Activated CD4-positive, alpha-beta T cell treated with anti-CD3 and anti-CD28 coated beads for 36 hours (primary cell): ENCODE measurements around the gene S100A13. TPM values are rescaled to one million over a fixed set of nuclear protein-coding genes. Genes with fewer than 3 reads are reported as not detected.

ENCODE experiments used
- ATAC-seq: fragments of 200-7000 bp; cut with Tn5 transposase; one replicate; pipeline ENCODE4 v1.10.0; 2021; ENCODE audit warnings: mild to moderate bottlenecking, moderate library complexity
- CTCF ChIA-PET: fragments of 350-600 bp; sonication (Branson Sonifier 250); formaldehyde crosslinking; loops from one replicate; lab custom pipeline; 2021; ENCODE audit warnings: antibody characterized with exemption; lab: Charles Lee
- POLR2A ChIA-PET: fragments of 350-600 bp; sonication (Branson Sonifier 250); formaldehyde crosslinking; loops from one replicate; lab custom pipeline; 2021; ENCODE audit warnings: antibody characterized with exemption, inconsistent platforms; lab: Charles Lee
- DNase-seq: peaks from one replicate; pipeline ENCODE4 v3.0.0-alpha.2; 2020
- H3K27ac Mint-ChIP-seq: one replicate; pipeline ENCODE4 v1.8.0; 2021; ENCODE audit warnings: mixed read lengths
- H3K27me3 Mint-ChIP-seq: one replicate; pipeline ENCODE4 v1.8.0; 2021; ENCODE audit warnings: mixed read lengths
- H3K36me3 Mint-ChIP-seq: one replicate; pipeline ENCODE4 v1.8.0; 2021; ENCODE audit warnings: low read depth, mixed read lengths
- H3K4me1 Mint-ChIP-seq: one replicate; pipeline ENCODE4 v1.8.0; 2021; ENCODE audit warnings: mixed read lengths
- H3K4me3 Mint-ChIP-seq: one replicate; pipeline ENCODE4 v1.8.0; 2021; ENCODE audit warnings: mild to moderate bottlenecking, moderate library complexity, mixed read lengths
- H3K9me3 Mint-ChIP-seq: one replicate; pipeline ENCODE4 v1.8.0; 2021; ENCODE audit warnings: low read depth, mixed read lengths
- intact Hi-C, 2 experiments: fragments of 100-400 bp; cut with DNase I in 1 of 2; cut with micrococcal nuclease in 1 of 2; formaldehyde crosslinking; loops; one replicate each; pipeline versions ENCODE4 v1.14.2 to v1.15.1; 2022 to 2024; cut with DNase I, micrococcal nuclease
- total RNA-seq, 2 experiments: library from RNA; stranded (reverse); gene quantifications; one replicate each; pipeline ENCODE4 v1.2.3, GENCODE V29; 2021

S100A13 gene
- total RNA-seq, 2 experiments from 2014 or later, result 5.4 TPM

- DNase-seq (no peak), ATAC-seq (no peak)
- Mint-ChIP-seq H3K36me3 (peaks cover 64% of the 10 kb centered on the region), H3K27me3 (no peaks in the 10 kb centered on the region), H3K9me3 (no peaks in the 10 kb centered on the region), H3K4me1 (peaks cover 15% of the 10 kb centered on the region), H3K4me3 (no peak overlapping the region), H3K27ac (no peak overlapping the region)
- ChIA-PET CTCF (no interaction called here), POLR2A (interaction anchor here (0.6 to 0.7 kb wide), 2 partner anchors 9 to 204 kb away, joined by 3 read pairs; no protein-coding TSS in a partner anchor)
- intact Hi-C loops, result no loop called here
Measured at GRCh38 chr1:153662269-153662668, 35.0 kb upstream of the S100A13 start.

DNA sequence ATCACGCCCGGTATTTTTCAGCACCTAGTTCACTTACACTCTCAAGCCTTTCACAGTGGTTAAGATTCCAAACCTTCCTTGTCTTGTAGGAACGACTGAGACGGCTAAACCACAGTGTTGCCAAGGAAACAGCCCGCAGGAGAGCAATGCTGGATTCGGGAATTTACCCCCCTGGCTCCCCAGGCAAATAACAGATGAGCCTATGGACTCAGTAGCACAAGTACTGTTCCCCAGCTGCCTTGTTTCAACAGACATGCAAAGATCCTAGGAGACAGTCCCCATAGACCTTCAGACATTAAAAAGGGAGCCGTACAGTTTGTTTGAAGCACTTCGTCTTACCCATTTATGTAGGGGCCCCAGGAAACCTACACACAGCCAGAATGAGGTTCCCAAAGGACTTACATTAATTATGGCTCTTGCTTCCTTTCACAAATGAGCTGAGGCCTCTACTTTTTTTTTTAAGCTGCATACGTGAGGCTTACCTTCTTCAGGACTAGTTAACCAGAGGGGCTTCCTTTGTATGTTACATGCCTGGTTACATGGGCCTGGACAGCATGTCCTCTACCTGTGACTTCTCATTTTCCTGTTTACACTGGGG is 33.9 kb upstream of the S100A13 start:
- no peak for ATAC-seq
- H3K27ac Mint-ChIP-seq, result peak overlapping the region; percentile 29
- H3K4me3 Mint-ChIP-seq, result no peak overlapping the region
- DNase-seq, result no peak
- POLR2A ChIA-PET, result interaction anchor here (0.6 kb wide), 1 partner anchor 112 kb away, joined by 3 read pairs; no protein-coding TSS in a partner anchor
- H3K4me1 Mint-ChIP-seq, result peaks cover 13% of the 10 kb centered on the region
- H3K9me3 Mint-ChIP-seq, result no peaks in the 10 kb centered on the region
- intact Hi-C loops, result no loop called here
- H3K27me3 Mint-ChIP-seq, result no peaks in the 10 kb centered on the region
- CTCF ChIA-PET, result no interaction called here
- H3K36me3 Mint-ChIP-seq, result peaks cover 54% of the 10 kb centered on the region

DNA sequence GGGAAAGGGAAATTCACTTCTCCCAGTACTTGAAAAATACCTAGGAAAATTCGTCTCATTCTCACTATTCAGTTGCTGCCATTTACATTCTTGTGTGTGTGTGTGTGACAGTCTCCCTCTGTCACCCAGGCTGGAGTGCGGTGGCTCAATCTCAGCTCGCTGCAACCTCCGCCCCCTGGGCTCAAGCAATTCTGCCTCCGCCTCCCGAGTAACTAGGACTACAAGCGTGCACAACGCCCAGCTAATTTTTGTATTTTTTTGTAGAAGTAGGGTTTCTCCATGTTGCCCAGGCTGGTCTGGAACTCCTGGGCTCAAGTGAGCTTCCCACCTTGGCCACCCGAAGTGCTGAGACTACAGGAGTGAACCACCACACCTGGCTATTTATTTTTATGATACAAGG is 32.4 kb upstream of the S100A13 start:
- CTCF ChIA-PET, result interaction anchor here (0.6 to 1.4 kb wide), 5 partner anchors 17 to 149 kb away, joined by 3 to 5 read pairs (median 4); no protein-coding TSS in a partner anchor
- Mint-ChIP-seq H3K4me1 (peaks cover 13% of the 10 kb centered on the region), H3K4me3 (peak overlapping the region; percentile 95), H3K9me3 (no peaks in the 10 kb centered on the region), H3K36me3 (peaks cover 43% of the 10 kb centered on the region), H3K27ac (peak overlapping the region; percentile 90), H3K27me3 (no peaks in the 10 kb centered on the region)
- POLR2A ChIA-PET, result interaction anchor here (0.6 to 1.4 kb wide), 8 partner anchors 9 to 331 kb away, joined by 3 to 9 read pairs (median 4); partner anchors contain the start of genes CHTOP, JTB and RPS27
- DNase-seq, result no peak
- no peak for ATAC-seq
- intact Hi-C loops, result loop anchor here (2.0 to 5.0 kb wide), 3 partner anchors 92 to 1612 kb away; partner anchors contain the start of gene S100A2 (in 1 of the 2)

DNA sequence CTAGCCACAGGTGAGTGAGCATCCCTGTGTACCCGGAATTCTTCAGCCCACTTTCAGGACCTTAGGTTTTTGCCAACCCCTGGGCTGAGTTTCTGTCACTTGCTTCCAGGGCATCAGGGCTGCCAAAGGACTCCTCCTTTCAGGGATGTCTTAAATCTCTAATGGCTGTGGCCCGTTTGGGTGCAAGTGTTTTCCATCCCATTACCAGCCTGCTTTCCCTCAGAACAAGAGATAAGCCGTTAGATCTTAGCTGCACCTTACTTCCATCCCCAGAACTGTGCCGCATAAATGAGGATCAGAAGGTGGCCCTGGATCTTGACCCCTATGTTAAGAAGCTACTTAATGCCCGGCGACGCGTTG is 31.9 kb upstream of the S100A13 start:
- CTCF ChIA-PET, result interaction anchor here (0.7 to 1.4 kb wide), 5 partner anchors 25 to 312 kb away, joined by 3 to 5 read pairs (median 3); partner anchors contain the start of gene CHTOP
- POLR2A ChIA-PET, result interaction anchor here (0.6 to 1.4 kb wide), 8 partner anchors 10 to 1354 kb away, joined by 3 to 9 read pairs (median 4); partner anchors contain the start of genes CHTOP and JTB
- intact Hi-C loops, result loop anchor here (2.0 to 5.0 kb wide), 3 partner anchors 92 to 1612 kb away; partner anchors contain the start of gene S100A2 (in 1 of the 2)
- DNase-seq, result no peak
- peaks cover 13% of the 10 kb centered on the region for H3K4me1 Mint-ChIP-seq
- no peak for ATAC-seq
- H3K27ac Mint-ChIP-seq, result peak overlapping the region; percentile 90
- peaks cover 40% of the 10 kb centered on the region for H3K36me3 Mint-ChIP-seq
- H3K9me3 Mint-ChIP-seq, result no peaks in the 10 kb centered on the region
- H3K27me3 Mint-ChIP-seq, result no peaks in the 10 kb centered on the region
- H3K4me3 Mint-ChIP-seq, result peak overlapping the region; percentile 95

- H3K27ac Mint-ChIP-seq, result peak within 1 kb of the TSS; percentile 90
- ATAC-seq (peak; percentile 96), DNase-seq (peak; percentile 96)
- H3K27me3 Mint-ChIP-seq, result no peaks in the 10 kb centered on the region
- no peaks in the 10 kb centered on the region for H3K9me3 Mint-ChIP-seq
- intact Hi-C loops, result loop anchor here (1.0 to 5.0 kb wide), 10 partner anchors 13 to 1611 kb away; partner anchors contain the start of genes CHTOP (in 2 of the 2), CRTC2 (in 1 of the 2), RPS27 (in 1 of the 2) and S100A2 (in 1 of the 2)
- H3K4me1 Mint-ChIP-seq, result peaks cover 13% of the 10 kb centered on the region
- POLR2A ChIA-PET, result interaction anchor here (0.6 to 1.4 kb wide), 7 partner anchors 10 to 1355 kb away, joined by 3 to 9 read pairs (median 4); partner anchors contain the start of gene CHTOP
- CTCF ChIA-PET, result interaction anchor here (0.8 to 1.4 kb wide), 3 partner anchors 25 to 312 kb away, joined by 3 to 4 read pairs (median 3); partner anchors contain the start of gene CHTOP
- peaks cover 36% of the 10 kb centered on the region for H3K36me3 Mint-ChIP-seq
- peak within 1 kb of the TSS; percentile 95 for H3K4me3 Mint-ChIP-seq
Measured at GRCh38 chr1:153658400-153659174, 31.3 kb upstream of the S100A13 start, which contains the start of gene SNAPIN. Gene SNAPIN, plus strand, starts transcription at chr1:153658703. Its CDS starts 41 bp downstream, at chr1:153658744.

DNA sequence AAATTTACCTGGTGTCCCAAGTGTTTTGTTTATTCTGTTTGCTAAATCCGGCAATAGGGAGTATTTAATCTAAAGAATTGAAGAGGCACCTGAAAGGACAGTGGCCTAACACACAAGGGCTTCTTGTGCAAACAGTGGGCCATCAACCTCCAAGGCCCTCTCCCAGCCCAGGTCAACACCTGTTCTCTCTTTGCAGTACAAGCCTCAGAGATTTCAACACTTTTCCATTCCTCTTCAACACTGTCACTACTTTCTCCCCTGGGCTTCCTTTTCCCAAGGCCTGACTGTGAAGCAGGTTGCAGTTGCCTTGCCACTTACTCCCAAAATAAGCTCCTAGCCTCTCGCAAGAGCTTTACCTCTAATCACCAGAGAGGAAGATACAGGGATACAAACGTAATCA is 28.0 kb upstream of the S100A13 start:
- H3K4me3 Mint-ChIP-seq, result no peak overlapping the region
- CTCF ChIA-PET, result no interaction called here

GRCh38 chr1:153652805-153653500 is 25.6 kb upstream of the S100A13 start:
- no peak for ATAC-seq
- DNase-seq, result no peak
- H3K36me3 Mint-ChIP-seq, result peaks cover 3% of the 10 kb centered on the region
- H3K27ac Mint-ChIP-seq, result no peak overlapping the region
- no peak overlapping the region for H3K4me3 Mint-ChIP-seq
- ChIA-PET CTCF (no interaction called here), POLR2A (no interaction called here)
- no peaks in the 10 kb centered on the region for H3K27me3 Mint-ChIP-seq
- intact Hi-C loops, result no loop called here
- H3K4me1 Mint-ChIP-seq, result peaks cover 20% of the 10 kb centered on the region
- H3K9me3 Mint-ChIP-seq, result no peaks in the 10 kb centered on the region

More for the DNA sequence above, 28.0 kb upstream of the S100A13 start:
- H3K27ac Mint-ChIP-seq, result no peak overlapping the region
- H3K9me3 Mint-ChIP-seq, result no peaks in the 10 kb centered on the region
- POLR2A ChIA-PET, result no interaction called here
- no peak for DNase-seq
- no peak for ATAC-seq
- H3K36me3 Mint-ChIP-seq, result peaks cover 12% of the 10 kb centered on the region
- H3K4me1 Mint-ChIP-seq, result peaks cover 13% of the 10 kb centered on the region
- intact Hi-C loops, result loop anchor here (5.0 kb wide), 2 partner anchors 88 to 1608 kb away; partner anchors contain the start of gene S100A2 (in 1 of the 2)
- no peaks in the 10 kb centered on the region for H3K27me3 Mint-ChIP-seq

- Mint-ChIP-seq H3K9me3 (no peaks in the 10 kb centered on the region), H3K27me3 (no peaks in the 10 kb centered on the region), H3K4me3 (no peak overlapping the region), H3K27ac (no peak overlapping the region), H3K4me1 (peaks cover 27% of the 10 kb centered on the region), H3K36me3 (peaks cover 11% of the 10 kb centered on the region)
- intact Hi-C loops, result no loop called here
- no peak for ATAC-seq
- ChIA-PET CTCF (interaction anchor here (0.7 kb wide), 1 partner anchor 294 kb away, joined by 3 read pairs; no protein-coding TSS in a partner anchor), POLR2A (interaction anchor here (0.6 to 0.9 kb wide), 3 partner anchors 16 to 186 kb away, joined by 3 to 7 read pairs (median 3); no protein-coding TSS in a partner anchor)
- no peak for DNase-seq
Measured at GRCh38 chr1:153651771-153652170, 24.5 kb upstream of the S100A13 start.

DNA sequence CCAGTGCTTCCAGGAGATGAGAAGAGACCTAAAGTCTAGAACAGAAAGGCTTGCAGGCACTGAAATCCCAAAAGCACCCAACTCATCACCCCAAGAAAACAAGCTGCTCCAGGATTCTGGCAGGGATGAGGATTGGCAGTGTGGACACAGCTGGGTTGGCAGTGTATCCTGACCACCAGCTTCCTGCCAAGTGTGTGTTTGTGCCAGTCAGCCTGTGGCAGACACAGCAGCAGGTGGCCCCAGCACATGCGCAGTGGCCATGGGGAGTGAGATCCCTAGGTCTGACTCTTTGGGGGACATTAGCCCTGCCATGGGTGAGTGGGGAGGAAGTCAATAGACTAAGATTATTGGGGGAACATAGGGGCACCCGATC is 22.5 kb upstream of the S100A13 start:
- Mint-ChIP-seq H3K4me3 (no peak overlapping the region), H3K36me3 (peaks cover 29% of the 10 kb centered on the region), H3K9me3 (no peaks in the 10 kb centered on the region), H3K27me3 (no peaks in the 10 kb centered on the region), H3K27ac (peak overlapping the region; percentile 85), H3K4me1 (peaks cover 38% of the 10 kb centered on the region)
- ChIA-PET CTCF (interaction anchor here (1.1 kb wide), 1 partner anchor 11 kb away, joined by 8 read pairs; no protein-coding TSS in a partner anchor), POLR2A (interaction anchor here (0.6 to 1.1 kb wide), 3 partner anchors 14 to 17 kb away, joined by 3 to 7 read pairs (median 5); partner anchors contain the start of gene CHTOP)
- DNase-seq (no peak), ATAC-seq (peak; percentile 23)
- intact Hi-C loops, result no loop called here

DNA sequence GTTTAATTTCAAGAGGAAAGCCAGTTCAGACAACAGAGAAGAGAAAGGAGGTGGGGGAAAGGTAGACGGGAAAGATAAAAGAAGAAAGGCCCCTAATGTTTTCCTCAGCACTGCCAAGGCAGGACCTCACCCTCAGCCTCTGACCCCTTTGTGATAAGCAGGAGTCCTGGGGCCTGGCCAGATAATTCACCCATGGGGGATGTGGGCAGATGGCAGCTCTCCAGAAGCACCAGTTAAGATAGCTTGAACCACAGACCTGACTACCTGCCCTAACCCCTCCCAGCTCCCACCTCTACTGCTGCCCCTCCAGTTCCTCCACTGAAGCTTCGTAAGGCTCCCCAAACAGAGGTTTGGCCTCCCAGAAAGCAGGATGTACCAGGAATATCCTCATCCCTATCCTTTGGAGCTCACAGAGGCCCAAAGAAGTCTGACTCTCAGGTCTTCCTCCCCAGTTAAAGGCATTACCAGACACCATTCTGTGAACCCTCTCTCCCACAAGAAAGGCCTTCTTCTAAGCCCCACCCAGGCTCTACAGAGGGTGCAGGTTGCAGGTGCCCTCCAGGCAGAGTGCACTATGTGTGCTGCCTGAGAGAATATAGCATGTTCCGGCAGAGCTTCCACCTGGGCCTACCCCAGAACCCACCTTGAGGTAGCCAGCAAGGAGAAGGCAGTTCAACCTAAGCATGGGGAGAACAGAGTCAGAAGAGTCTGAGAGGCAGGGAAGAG is 22.0 kb upstream of the S100A13 start:
- ATAC-seq, result peak; percentile 29
- H3K4me3 Mint-ChIP-seq, result no peak overlapping the region

More for the DNA sequence above, 22.0 kb upstream of the S100A13 start:
- Mint-ChIP-seq H3K36me3 (peaks cover 33% of the 10 kb centered on the region), H3K27ac (peak overlapping the region; percentile 62), H3K9me3 (no peaks in the 10 kb centered on the region), H3K4me1 (peaks cover 42% of the 10 kb centered on the region), H3K27me3 (no peaks in the 10 kb centered on the region)
- CTCF ChIA-PET, result interaction anchor here (1.0 to 1.3 kb wide), 3 partner anchors 11 to 138 kb away, joined by 4 to 8 read pairs (median 5); no protein-coding TSS in a partner anchor
- intact Hi-C loops, result no loop called here
- no peak for DNase-seq
- POLR2A ChIA-PET, result interaction anchor here (0.6 to 1.1 kb wide), 5 partner anchors 13 to 1809 kb away, joined by 3 to 7 read pairs (median 3); partner anchors contain the start of gene CHTOP
